ENCODE data around the gene METAP1.
"Not testable (repeated sequence)": the region's sequence is repeated elsewhere in the genome, so short reads cannot be mapped to it uniquely, and the experiment has no call there.

Gene METAP1

DNA sequence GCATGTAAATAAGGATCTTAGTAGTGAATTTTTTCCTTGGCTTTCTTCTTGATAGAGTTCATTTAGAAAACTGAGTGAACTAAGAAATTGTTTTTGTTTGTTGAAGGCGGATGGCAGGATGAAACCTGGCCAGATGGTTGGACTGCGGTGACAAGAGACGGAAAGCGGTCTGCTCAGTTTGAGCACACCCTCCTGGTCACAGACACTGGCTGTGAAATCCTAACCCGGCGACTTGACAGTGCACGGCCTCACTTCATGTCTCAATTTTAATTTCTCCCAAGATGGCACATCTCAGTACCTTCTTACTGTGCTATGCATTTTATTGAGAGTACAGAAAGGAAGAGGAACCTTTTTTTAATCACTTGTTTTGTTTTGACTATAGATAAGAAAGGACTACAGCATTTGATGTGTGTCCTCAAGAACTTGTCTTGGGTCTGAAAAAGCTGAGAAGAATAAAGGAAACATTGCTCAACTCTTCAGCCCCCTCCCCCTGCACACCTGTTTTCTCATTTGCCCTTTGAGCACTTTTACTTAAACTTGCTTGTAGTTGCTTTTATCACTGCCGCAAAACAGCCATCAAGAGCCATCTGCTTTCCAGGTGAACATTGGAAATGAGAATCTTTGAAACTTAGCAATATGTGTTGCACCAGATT, 65.7 kb downstream of the METAP1 start:
- DNase-seq = no peak

DNA sequence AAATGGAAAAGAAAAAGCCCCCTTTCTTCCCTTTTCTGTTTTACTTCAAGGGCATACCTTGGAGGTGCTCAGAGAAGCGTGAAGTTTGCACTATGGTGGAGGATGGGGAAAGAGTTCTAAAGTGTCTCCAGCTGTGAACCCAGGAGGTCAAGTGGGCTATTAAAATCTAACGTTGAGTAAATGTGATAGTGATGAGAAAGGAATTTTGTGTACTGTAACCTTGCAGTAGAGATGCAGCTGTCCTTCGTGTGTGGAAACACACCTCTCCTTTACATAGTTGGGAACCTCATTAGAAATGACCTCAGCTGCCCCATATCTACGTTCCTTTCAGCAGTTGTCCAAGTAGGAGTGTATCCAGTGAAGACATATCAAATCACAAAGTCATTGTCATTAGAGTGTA, 66.6 kb downstream of the METAP1 start:
- no peak for DNase-seq

- not testable (repeated sequence) for DNase-seq
Measured at GRCh38 chr4:99065521-99065920, 70.0 kb downstream of the METAP1 start.

DNA sequence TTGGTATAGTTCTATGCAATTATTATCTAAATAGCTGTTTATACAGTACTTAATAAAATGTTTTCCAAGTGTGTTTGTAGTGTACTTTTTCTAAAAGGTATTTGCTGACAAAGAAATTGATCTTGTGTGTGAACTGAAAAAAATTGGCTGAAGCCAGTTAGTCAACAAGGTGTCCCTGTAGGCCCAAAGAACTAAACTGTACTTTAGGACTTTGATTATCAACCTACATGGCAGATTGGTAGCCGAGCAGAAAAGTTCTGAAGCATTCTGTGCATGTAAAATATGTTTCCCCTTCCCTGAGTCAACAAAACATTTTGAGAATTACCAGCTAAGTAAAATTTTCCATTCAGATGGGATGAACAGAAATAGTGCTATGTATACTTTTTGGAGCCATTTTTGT, 72.1 kb downstream of the METAP1 start:
- no peak for DNase-seq

GRCh38 chr4:99071159-99071558, 75.6 kb downstream of the METAP1 start:
- DNase-seq = no peak

GRCh38 chr4:99074816-99075215, 79.3 kb downstream of the METAP1 start:
- DNase-seq = no peak

GRCh38 chr4:99076292-99076976, 80.9 kb downstream of the METAP1 start:
- DNase-seq = no peak

DNA sequence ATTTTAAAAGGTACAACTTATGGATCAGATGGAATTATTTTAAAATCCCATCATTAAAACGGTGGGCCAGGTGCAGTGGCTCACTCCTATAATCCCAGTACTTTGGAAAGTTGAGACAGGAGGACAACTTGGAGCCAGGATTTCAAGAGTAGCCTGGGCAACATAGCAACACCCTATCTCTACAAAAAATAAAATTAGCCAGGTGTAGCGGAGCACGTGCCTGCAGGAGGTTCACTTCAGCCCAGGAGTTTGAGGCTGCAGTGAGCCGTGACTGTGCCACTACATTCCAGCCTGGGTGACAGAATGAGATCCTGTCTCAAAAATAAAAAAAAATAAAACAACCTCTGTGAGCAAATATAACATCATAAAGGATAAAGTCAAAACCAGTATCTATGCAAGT, 81.7 kb downstream of the METAP1 start:
- DNase-seq = no peak

GRCh38 chr4:99078336-99078735, 82.8 kb downstream of the METAP1 start:
- no peak for DNase-seq

DNA sequence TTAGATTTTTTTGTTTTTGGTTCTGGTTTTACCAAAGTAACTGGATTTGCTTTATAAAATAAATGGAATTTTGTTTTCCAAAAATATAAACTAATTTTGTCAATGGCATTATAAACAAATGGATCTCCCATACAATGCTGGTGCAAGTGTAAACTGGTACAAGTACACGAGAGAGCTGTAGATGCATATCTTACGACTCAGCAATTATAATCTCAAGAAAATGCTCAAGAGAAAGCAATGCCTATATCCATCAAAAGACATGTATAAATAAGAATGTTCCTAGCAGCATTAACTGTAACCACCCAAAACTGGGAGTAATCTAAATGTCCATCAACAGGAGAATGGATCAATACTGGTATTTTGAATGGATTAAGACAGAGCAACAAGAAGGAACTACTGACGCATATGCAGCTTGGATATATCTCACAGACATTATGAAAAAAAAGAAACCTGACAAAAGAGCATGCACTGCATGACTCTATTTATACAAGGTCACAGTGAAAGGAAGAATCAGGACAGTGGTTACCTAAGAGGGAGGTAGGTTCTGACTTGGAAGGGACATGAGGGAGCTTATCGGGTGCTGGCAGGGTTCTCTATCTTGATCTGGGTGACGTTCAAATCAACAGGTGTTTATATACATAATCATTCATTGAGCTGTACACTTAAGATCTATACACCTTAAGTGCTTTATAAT, 83.6 kb downstream of the METAP1 start:
- DNase-seq = no peak

DNA sequence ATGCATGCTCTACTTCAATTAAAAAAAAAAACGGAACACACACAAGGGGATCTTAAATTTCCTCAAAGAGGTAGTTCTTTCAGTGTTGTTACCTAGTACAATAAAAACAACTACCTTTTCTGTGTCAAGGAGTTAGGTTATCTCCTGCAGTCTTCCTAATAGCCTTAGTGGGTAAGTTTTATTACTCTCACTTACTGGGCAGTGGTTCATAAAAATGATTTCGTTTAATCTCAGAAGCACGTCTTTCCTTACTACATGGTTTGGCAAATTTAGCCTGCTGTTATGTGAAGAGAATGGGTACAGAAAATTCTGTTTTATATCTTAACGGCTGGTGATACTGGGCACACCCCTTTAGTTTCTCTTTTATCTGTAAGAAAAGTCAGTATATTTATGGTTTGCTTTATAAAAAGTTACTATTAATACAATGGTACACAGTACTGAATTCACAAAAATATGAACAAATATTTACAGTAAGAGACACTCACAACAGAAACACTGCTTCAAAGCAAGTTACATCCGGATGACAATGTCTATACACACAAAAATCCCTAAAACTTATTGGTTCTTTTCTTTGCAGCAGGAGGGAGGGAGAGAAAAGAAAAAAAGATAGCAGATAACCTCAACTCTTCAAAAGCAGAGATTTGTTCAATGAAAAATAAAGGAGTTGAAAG, 84.2 kb downstream of the METAP1 start:
- no peak for DNase-seq

- DNase-seq = not testable (repeated sequence)
Measured at GRCh38 chr4:99080869-99081268, 85.3 kb downstream of the METAP1 start.

DNA sequence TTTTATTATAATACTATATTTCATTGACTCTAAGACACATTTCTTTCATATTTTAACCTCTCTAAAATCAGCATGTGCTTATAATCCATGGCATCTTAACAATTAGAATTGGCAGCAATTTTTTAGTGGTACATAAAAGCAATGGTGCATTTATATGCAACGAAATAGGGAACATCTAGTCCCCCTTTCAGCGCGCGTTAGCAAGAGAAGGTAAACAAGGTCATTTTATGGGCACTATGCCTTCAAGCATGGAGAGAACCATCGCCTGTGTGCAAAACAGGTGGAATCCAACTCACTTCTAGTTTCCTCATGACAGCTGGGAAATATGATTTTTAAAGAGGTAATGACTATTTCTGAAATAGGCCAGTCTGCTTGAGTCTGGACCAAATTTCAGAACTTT, 86.7 kb downstream of the METAP1 start:
- no peak for DNase-seq

- no peak for DNase-seq
Measured at GRCh38 chr4:99084595-99084994, 89.1 kb downstream of the METAP1 start.

- DNase-seq = peak; percentile 57
Measured at GRCh38 chr4:99088023-99088449, 92.5 kb downstream of the METAP1 start.

DNA sequence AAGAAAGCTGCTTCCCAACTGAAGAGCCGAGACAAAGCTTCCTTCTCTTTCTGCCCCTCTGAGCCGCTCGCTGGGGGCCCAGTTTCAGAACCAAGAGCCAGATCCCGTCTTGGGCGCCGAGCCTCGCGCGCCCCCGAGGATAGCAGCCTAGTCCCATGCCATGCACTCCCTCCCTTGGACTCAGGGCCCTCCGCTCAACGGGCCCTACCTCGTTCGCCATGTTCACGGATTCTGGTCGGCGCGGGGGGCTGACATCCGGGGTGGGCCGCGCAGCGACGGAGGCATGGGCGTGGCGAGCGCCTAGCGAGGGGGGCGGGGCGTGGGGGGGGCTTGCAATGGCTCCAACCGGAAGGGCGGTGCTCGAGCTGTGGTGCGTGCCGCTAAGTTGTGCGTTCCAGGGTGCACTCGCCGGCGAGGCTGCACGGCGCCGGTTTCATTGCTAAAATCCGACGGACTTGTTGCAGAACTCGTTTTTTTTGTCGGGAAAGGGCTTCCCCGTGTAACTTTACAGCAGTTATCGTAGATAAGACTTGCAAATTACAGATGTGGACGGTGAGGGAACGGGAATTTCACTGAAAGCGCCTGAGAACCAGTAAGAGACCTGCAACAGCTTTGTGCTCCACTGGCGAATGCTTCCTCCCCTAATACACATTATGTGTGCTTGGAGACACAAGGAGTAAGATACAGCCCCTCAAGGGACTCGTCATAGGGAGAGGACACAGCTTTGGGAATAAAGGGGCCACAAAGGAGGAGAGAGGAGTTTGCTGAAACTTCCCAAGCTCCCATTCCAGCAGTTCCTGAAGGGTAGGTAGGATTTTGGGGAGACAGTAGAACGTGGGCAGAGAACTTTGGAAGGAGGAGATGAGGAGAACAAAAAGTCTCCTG, 93.2 kb downstream of the METAP1 start, which contains the start of gene ADH5:
ADH5 (minus strand) TSS at position 308 of the 885 bp plus-strand sequence; CDS start at position 220, 88 bp downstream.
- peak; percentile 83 for DNase-seq

DNA sequence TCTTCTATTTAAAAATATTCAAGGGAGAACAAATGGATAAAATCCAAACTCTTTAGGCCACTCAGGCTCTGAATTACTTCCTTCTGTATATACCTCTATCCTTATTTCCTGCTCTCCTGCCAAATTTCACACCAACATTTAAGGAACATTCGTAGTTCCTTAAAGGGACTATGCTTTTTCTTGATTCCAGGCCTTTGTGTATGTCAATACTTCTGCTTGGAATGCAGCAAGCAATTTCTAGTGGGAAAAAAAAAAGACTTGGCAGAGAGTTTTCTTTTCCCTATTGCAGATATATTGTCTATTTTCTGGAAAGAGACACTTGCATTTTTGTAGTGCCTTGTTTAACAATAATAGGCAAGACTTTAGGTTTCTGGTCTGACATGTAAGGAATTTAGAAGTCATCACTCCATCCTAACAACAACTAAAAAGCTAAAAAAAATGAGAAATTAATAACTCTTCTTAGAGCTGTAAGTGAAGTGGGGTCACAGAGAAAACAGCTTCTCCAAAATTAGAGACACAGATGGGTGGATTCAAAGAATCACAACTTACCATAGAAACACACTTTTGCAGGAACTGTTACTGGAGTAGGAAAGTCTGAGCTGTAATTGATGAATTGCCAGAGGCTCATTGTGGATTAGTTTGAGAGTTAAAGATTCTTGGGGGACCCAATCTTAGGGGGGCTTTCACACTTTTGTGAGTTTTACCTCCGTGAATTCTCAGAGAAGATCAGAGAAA, 95.1 kb downstream of the METAP1 start:
- no peak for DNase-seq

DNA sequence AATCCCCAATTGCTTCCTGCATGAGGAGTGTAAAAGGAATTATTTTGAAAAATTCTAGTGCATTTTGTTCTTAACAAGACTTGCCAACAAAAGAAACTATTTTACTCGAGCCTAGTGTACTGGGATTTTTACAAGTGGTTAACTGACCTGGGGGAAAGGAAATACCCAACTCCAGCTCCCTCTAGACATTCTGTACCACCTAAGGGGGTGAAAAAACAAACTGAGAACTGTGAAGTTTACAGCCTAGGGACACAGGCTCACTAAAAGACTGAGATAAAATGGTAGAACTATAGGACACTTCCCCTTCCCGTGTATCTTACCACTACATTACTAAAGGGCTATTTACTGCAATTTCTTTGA, 95.7 kb downstream of the METAP1 start:
- DNase-seq = no peak

GRCh38 chr4:99091841-99092240, 96.3 kb downstream of the METAP1 start:
- DNase-seq = not testable (repeated sequence)

DNA sequence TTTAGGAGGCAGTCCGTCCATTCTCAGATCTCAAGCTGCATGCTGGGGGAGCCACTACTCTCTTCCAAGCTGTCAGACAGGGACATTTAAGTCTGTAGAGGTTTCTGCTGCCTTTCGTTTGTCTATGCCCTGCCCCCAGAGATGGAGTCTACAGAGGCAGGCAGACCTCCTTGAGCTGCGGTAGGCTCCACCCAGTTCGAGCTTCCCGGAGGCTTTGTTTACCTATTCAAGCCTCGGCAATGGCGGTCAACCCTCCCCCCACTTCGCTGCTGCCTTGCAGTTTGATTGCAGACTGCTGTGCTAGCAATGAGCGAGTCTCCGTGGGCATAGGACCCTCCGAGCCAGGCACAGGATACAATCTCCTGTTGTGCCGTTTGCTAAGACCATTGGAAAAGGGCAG, 103.8 kb downstream of the METAP1 start:
- no peak for DNase-seq

- DNase-seq = not testable (repeated sequence)
Measured at GRCh38 chr4:99099814-99100213, 104.3 kb downstream of the METAP1 start.

GRCh38 chr4:99100876-99101275, 105.4 kb downstream of the METAP1 start:
- no peak for DNase-seq
